Left renal pelvis (tissue), 4 donors: ENCODE measurements around the gene CCDC88A. TPM values are rescaled to one million over a fixed set of nuclear protein-coding genes. Genes with fewer than 3 reads are reported as not detected.
"Not testable (repeated sequence)": the region's sequence is repeated elsewhere in the genome, so short reads cannot be mapped to it uniquely, and the experiment has no call there.

Experiments used
- DNase-seq, 4 donors: peaks; one replicate each; pipeline ENCODE4 v3.0.0-alpha.2; 2013; ENCODE audit warnings: low read depth in 4 of 4, low spot score in 3 of 4
- polyA plus RNA-seq, 4 donors: library from polyadenylated mRNA; unstranded; fragments of 120-200 nt; gene quantifications; one replicate each; pipeline ENCODE4 v1.2.1, GENCODE V29; 2013; ENCODE audit not compliant: insufficient read length in 4 of 4

Gene CCDC88A
- polyA plus RNA-seq, 4 donors: 66.5 to 80.8 (median 76.9) TPM

- DNase-seq: no peak
Measured at GRCh38 chr2:55395724-55396605, 23.7 kb downstream of the CCDC88A start.

- no peak for DNase-seq
Measured at GRCh38 chr2:55391615-55392242, 27.9 kb downstream of the CCDC88A start.

GRCh38 chr2:55391155-55391554, 28.5 kb downstream of the CCDC88A start:
- DNase-seq: no peak

- not testable (repeated sequence) for DNase-seq
Measured at GRCh38 chr2:55385516-55385915, 34.1 kb downstream of the CCDC88A start.

- DNase-seq: no peak
Measured at GRCh38 chr2:55384786-55385185, 34.9 kb downstream of the CCDC88A start.

- DNase-seq: no peak
Measured at GRCh38 chr2:55371376-55371775, 48.3 kb downstream of the CCDC88A start.

GRCh38 chr2:55370208-55370607, 49.4 kb downstream of the CCDC88A start:
- no peak for DNase-seq

- DNase-seq: no peak
Measured at GRCh38 chr2:55365303-55365702, 54.4 kb downstream of the CCDC88A start.

- DNase-seq: no peak
Measured at GRCh38 chr2:55364189-55365055, 55.2 kb downstream of the CCDC88A start.

- no peak for DNase-seq
Measured at GRCh38 chr2:55363636-55364035, 56.0 kb downstream of the CCDC88A start.

GRCh38 chr2:55361465-55362189, 58.0 kb downstream of the CCDC88A start:
- no peak for DNase-seq

GRCh38 chr2:55358451-55358850, 61.2 kb downstream of the CCDC88A start:
- no peak for DNase-seq

GRCh38 chr2:55357927-55358326, 61.7 kb downstream of the CCDC88A start:
- no peak for DNase-seq

- no peak for DNase-seq
Measured at GRCh38 chr2:55357164-55357563, 62.5 kb downstream of the CCDC88A start.

- not testable (repeated sequence) for DNase-seq
Measured at GRCh38 chr2:55356136-55356535, 63.5 kb downstream of the CCDC88A start.

GRCh38 chr2:55355451-55355850, 64.2 kb downstream of the CCDC88A start:
- no peak for DNase-seq

GRCh38 chr2:55351672-55352071, 68.0 kb downstream of the CCDC88A start:
- no peak for DNase-seq

GRCh38 chr2:55345064-55345463, 74.6 kb downstream of the CCDC88A start:
- no peak for DNase-seq

- no peak for DNase-seq
Measured at GRCh38 chr2:55338268-55338667, 81.4 kb downstream of the CCDC88A start.

- DNase-seq: no peak
Measured at GRCh38 chr2:55334728-55335127, 84.9 kb downstream of the CCDC88A start.
